ENCODE measurements around the gene ULK3.
A peak's percentile ranks its signal among the peaks of the same experiment; 100 is the strongest.

GRCh38 chr15:74842581-74843444, at the start of gene ULK3:
- TF ChIP-seq POLR2A (IDR thresholded peaks at IDR 0.05; ENCODE audit: low read length) (peak; percentile 64), GATA1 (IDR thresholded peaks at IDR 0.05; ENCODE audit: low read depth, low read length) (no peak)

Measured in erythroblast (primary cell).